NCI-H1436 treated with DMSO at 0.1 percent for 48 hours (cell line): ENCODE results near the gene GUK1.

Source experiments
- DNase-seq: peaks from one replicate; lab custom pipeline; 2025; lab: John Stamatoyannopoulos, UW

GUK1 gene

GRCh38 chr1:228150120-228150460, 10.0 kb downstream of the GUK1 start:
- DNase-seq, result no peak

DNA sequence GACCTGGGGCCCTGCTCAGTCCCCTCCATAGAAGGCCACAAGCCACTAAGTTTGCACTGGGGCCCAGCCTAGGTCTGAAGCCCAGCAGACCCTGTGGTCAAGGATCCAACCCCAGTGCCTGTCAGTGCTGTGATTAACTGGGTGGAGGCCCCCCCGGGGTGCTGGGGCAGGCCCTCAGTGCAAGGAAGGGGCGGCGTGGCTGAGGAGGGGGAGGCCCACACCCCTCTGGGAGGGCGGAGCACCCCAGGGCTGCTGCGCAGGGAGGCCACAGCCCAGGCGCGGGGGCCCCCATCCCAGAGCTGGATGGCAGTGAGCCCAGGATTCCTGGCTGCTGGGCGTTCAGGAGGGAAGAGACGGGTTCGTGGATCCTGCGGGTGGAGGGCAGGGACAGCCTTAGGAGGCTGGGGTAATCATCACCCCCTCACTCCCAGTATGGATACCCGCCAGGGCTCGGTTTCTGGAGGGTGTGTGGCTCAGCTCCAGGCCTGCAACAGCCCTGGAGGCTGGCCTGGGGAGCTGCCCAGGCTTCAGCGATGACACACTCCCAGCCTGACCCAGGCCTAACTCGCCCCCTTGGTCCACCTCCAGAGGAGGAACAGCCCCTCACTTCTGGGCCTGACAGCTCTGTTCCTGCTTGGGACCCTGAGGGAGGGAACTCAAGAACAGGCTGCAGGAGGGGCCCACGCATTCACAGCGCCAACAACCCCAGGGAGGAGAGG, 10.5 kb downstream of the GUK1 start:
- no peak for DNase-seq

DNA sequence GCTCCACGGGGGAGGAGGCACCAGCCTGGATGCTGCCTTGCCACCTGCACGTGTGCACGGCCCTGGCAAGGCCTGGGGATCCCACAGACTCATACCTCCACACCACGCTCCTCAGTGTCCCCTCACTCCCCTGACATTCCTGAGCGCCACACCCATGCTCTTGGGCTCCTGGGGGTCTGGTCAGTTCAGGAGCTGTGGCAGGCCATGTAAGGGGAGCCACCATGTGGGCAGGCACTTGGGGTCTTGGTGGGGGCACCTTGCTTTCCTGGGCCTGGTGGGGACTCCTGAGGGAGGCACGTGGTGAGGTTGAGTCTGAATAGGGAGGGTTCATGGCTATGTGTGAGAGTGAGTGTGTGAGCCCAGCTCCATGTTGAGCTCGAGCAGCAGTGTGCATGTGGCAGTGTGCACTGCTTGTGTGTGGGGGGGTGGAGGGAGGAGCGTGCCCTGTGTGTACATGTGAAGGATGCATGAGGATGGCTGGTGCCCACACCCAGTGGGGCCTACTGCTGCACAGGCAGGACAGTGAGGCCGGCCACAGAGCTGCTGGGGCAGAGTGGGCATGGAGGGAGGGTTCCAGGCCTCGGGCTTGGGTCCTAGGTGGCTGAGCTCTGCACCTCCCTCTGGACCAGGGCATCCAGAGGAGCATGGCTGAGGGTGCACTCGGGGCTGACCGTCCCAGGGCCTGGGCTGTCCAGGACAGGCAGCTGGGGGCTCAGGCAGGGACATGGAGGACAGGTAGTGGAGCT, 11.3 kb downstream of the GUK1 start:
- no peak for DNase-seq

GRCh38 chr1:228152097-228152917, 12.2 kb downstream of the GUK1 start:
- no peak for DNase-seq

DNA sequence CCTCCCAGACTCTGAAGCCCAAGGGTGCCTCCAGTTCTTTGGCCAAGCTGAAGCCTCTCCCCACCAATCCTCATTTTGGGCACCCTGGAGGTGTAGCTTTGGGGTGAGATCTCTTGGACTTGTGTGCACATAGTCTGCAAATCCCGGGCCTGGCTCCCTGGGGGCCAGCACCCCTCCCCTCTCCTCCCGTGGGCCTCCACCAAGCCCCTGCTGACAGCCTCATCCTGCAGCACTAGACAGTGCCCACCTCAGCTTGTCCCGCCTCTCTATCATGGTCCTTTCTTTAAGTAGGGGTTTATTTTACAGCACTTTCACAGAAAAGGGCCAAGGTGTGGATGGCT, 12.8 kb downstream of the GUK1 start:
- DNase-seq, result no peak

DNA sequence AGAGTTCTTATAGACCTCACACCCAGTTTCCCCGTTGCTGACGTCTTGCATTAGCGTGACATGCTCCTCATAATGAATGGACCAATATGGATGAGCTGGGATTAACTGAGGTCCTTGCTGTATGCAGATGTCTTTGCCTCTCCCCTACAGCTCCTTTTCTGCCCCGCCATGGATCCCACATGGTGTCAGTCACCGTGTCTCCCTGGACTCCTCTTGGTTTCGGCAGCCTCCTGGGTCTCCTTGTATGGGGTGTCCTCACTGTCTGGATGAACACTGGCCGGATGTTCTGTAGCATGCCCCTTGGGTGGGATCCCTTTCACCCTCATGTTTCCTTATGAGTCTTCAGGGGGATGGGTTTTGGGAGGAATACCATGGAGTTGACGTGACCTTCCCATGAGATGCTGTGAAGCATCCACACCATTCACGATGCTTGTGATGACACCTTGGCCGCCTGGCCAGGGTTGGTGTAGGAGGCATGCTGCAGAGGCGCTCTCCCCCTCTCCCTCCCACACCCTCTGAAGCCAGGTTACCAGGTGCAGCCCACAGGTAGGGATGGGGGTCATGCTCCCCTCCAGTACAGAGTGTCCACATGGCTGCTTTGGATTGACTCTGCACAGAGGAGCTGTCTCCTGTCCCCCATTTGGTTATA, 14.1 kb downstream of the GUK1 start:
- DNase-seq, result no peak

- DNase-seq, result no peak
Observed at GRCh38 chr1:228154670-228155571, 14.8 kb downstream of the GUK1 start.

- DNase-seq, result no peak
Observed at GRCh38 chr1:228155596-228156514, 15.8 kb downstream of the GUK1 start.

GRCh38 chr1:228156515-228156881, 16.4 kb downstream of the GUK1 start:
- no peak for DNase-seq

DNA sequence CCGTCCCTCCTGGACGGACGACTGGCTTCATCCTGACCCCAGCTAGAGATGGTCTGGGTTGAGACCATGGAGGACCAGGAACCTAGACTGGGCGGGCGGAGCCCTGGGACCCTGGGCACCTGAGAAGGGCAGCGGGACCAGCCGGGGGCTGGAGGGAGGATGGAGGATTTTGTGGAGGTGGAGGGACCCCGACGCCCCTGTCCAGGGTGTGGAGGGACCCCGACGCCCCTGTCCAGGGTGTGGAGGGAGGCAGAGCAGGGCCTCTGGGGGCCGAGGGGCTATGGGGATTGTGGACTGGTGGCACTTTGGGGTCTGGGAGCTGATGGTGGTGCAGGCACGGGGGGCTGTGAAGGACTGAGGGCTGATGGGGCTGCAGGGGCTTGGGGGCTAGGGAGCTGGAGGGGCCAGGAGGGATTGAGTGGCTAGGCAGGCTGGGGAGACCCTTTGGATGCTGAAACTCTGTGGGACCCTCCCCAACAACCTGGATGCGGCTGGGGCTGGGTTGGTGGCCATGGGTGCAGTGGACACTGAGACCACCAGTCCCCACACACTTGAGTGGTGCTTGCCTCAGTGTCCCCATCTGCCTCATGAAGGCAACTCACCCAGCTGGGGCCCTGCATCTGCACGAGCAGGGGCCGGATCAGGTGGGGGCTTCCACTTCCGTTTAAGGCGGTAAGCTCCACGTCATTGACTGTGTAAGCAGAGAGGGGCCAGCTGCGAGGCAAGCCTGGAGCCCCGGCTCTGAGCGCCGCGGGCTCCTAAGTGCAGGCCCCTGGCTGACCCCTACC, 17.1 kb downstream of the GUK1 start:
- DNase-seq, result no peak

- DNase-seq, result no peak
Observed at GRCh38 chr1:228157729-228158126, 17.6 kb downstream of the GUK1 start.

GRCh38 chr1:228158151-228159007, 18.3 kb downstream of the GUK1 start:
- no peak for DNase-seq

DNA sequence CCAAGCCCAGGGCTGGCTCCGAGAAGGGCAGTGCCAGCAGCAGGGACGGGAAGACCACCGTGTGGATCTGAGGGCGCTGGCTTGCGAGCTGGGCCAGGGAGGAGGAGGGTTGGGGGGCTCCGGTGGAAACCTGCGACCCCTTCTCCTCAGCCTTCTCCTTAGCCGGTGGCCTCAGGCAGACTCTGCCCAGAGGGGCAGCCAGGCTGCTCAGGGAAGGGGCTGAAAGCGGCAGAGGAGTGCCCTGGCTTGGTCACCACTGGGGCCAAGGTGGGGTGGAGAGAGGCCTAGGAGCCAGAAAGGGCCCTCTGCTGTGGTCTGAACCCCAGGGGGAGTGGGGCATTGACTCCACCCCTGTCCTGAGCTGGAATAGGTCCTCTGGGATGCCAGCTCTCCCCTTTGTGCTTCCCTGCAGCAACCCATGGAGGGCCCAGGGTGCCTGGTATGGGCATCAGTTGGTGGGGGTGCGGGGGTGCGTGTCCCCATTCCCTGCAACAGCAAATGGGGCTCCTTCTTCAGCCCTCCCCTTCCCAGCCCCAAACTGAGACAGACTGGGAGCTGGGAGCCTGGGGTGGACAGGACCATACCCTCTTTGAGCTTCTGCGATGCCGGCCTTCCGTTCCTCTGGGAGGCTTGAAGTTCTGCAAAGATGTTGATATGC, 19.1 kb downstream of the GUK1 start:
- no peak for DNase-seq

GRCh38 chr1:228160201-228160761, 20.2 kb downstream of the GUK1 start:
- no peak for DNase-seq

DNA sequence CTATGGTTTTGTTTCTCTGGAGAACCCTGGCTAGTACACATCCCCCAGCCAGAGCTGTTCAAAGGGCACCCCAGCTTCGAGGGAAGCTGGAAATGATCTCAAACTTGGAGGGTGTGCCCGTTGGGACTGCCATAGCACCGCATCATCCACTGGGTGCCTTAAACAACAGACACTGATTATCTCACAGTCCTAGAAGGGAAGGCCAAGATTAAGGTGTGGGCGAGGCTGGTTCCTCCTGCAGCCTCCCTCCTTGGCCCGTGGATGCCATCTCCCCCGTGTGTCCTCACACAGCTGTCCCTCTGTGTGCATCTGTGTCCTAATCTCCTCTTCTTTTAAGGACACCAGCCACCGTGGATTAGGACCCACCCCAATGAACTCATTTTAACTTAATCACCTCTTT, 21.3 kb downstream of the GUK1 start:
- DNase-seq, result no peak

GRCh38 chr1:228161866-228162265, 21.8 kb downstream of the GUK1 start:
- DNase-seq, result no peak

DNA sequence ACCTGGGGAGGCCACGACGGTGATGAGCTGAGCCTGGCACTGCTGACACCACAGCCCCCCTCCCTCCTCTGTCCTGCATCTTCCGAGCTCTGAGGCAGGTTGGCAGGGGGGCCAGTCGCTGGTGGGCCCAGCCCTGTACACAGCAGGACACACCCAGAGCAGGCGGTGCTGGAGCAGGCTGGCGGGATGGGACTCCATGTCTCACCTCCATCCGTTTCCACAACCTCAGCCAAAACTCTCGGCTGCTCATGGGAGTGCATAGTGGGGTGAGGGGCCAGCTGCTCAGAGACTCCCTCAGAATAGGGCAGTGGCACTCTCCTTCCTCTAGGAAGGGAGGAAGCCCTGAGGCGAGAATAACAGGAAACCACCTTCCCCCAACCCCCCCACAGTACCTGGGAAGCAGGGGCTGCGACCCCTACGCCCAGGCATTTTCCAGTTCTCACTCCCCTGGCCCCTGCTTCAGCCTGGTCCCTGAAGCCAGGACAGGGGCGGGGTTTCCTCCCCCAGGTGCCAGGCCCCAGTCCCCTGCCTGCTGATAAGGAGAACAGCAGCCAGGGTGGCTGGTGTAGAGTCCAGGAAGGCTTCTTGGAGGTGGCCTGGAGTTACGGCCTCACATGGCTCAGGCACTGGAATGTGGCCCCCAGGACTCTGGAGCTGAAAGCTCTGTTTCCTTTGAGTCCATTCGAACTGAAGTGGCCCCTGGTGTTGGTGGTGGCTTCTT, 22.4 kb downstream of the GUK1 start:
- DNase-seq, result no peak
